M059J (cell line): ENCODE results near the gene SHC3. TPM values are rescaled to one million over a fixed set of nuclear protein-coding genes. Genes with fewer than 3 reads are reported as not detected.

Source experiments
- DNase-seq: peaks from one replicate; pipeline ENCODE4 v3.0.0-alpha.2; 2012; ENCODE audit warnings: low read depth
- total RNA-seq: library from RNA; depleted of rRNA; stranded (reverse); fragments of >200 nt; shearing (Covaris generic); gene quantifications from 2 replicates; pipeline ENCODE4 v1.2.3, GENCODE V29; 2014

SHC3 gene
- total RNA-seq, 1 experiment from 2014 or later = 3.2 TPM

GRCh38 chr9:89001917-89002540 is 176.6 kb downstream of the SHC3 start:
- no peak for DNase-seq

GRCh38 chr9:89000973-89001916 is 177.4 kb downstream of the SHC3 start:
- peak; percentile 78 for DNase-seq

DNA sequence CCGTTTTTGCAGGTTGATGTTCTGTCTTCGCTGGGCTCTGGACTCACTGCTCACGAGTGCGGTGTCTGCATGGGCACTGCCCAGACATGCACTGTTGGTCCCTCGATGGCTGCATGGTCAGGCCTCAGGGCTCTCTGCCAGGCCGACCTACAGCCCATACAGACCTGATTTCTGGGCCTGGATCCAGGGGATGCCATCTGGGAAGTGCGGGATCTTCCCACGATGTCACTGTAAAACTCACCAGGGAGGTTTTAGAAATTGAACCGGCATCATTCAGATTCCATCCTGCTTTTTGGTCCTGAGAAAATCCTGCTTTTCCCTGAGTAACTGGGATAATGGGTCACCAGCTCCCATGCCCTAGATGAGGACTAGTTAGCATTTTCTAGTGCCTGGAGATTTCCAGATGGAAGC is 178.2 kb downstream of the SHC3 start:
- no peak for DNase-seq

- peak; percentile 67 for DNase-seq
Measured at GRCh38 chr9:88998911-88999310, 179.7 kb downstream of the SHC3 start.

DNA sequence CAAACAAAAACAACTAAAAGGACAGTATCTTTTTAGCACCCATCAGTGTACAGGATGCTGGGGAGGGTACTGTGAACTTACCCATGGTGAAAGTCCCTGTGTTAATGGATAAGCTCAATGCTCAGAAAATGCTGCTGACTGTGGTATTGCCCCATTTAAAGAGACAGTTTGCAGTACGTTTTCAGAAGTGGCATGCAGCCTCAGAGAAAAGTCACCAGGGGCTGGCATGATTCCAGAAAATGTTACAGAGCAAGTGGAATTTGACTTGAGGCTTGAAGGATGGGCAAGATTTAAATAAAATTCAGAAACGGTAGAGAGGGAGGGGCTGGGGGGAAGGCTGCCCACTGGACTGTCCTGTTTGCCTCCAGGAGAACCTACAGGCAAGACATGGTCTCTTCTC is 180.1 kb downstream of the SHC3 start:
- DNase-seq = peak; percentile 59

DNA sequence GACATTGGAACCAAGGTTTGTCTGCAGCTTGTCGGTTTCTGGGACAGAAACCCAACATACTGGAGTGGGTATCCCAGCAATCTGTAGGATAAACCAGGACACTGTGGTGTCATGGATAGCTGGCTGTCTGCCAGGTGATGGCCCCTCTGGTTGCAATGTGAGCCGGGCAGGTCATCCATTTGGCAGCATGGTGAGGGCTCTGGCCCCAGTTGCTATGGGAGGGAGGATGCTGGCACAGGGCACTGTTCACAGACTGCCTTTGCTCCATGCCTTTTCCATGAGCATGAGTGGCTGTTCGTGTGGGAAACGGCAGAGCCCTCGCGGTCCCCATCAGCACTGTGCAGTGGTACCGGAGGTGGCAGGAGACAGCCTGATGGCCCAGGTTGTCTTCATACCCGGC is 181.0 kb downstream of the SHC3 start:
- no peak for DNase-seq

DNA sequence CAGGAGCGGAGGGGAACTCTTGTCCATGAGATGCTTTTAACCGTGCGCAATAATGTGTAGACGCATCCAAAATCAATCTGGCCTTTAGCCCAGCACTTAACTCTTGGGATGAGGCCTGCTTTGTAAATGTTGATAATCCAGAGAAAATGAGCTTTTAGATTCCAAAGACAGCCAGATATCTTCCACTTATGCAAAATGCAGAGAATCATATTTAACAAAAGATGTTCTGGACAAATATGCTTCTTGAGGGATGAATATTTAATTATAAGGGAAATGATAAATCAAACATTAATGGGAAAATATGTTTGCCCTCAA is 181.7 kb downstream of the SHC3 start:
- no peak for DNase-seq

- DNase-seq = no peak
Measured at GRCh38 chr9:88996046-88996920, 182.3 kb downstream of the SHC3 start.

DNA sequence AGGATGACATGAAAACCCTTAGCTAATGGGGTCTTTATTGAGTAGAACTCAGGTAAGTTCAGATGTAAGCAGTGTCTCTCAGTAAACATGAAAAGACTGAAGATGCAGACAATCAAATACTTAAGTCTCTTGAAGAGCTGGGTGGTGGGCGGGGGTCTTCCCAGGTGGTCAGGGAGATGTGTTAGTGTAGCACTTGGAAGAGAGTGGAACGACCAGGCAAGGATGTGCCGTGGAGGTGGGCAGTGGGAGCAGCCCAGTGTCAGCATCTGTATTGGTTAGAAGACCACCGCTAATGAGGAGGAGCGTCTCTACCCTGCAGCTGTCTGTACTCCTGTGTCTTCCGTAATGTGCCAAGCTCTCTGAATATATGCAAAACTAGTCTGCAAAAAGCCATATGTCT is 183.0 kb downstream of the SHC3 start:
- DNase-seq = no peak

DNA sequence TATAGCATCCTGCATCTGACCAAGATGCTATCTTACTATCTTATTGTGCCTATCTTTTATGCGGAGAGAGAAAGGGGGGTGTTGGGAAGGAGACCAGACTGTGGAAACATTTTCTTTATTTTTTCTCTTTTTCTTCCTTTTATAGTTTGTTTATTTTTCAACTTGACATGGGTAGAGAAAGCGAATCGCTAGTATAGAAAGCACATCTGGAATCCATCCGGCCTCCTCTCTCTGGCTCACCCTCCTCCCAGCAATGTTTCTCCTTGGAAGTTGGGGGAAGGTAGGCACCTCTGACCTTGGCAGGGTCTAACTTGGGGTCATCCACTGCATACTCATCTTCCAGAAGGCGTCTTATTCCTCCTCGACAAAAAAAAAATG is 183.4 kb downstream of the SHC3 start:
- no peak for DNase-seq

DNA sequence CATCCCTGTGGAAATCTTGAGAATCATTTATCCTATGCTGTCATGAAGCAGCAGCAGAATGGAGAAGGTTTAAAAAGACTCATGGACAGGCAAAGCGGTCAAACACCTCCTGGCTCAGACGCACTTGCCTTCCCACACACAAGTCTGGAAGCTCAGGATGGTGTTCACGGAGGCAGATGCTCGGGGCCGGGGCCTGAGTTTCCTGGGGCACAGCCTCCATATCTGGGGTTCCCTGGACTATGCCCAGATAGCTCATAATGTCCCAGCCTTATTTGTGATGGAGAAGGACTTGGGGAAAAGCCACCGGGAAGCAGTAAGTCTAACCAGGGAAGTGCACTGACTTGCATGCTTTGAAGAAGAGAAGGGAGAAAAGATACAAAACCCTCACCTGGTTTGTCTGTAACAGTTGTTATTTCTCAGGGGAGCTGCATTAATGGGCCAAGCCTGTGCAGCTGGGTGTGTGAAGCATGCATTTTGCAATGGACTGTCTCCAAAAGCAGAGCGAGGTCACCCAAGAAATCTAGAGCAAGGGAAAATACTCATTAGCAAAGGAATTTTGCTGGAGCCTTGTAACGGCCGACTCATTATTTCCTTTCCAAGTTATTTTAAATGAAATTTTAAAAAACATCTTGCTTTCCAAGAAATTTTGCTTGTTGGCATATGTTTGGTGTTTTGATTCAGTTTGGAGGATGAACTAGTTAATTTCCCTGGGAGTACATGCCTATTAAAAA is 184.0 kb downstream of the SHC3 start:
- no peak for DNase-seq

DNA sequence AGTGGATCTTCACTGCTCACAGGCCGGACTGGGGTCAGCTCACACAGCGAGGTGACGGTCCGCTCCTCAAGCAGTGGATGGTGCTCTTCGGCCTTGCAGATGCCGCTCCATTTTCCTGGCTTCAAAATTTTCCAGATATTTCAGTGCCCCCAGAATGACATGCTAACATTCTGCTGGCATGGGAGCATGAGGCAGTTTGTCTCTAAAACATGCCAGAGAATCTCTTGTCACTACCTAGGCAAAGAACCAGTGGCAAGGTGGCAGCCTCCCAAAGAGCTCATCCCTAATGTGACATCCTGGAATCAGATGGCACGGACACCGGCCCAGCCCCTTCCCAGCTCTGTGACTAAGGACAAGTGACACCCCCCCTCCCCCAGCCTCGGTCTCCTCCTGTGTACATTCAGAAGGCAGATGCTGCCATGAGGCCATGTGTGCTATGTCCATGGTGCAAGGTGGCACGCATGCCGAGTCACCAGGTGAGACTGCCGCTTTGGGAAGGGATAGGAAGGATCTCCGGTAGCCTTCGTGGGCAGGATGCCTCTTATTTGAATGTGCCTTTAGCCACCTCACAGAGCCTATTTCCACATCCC is 184.7 kb downstream of the SHC3 start:
- no peak for DNase-seq

DNA sequence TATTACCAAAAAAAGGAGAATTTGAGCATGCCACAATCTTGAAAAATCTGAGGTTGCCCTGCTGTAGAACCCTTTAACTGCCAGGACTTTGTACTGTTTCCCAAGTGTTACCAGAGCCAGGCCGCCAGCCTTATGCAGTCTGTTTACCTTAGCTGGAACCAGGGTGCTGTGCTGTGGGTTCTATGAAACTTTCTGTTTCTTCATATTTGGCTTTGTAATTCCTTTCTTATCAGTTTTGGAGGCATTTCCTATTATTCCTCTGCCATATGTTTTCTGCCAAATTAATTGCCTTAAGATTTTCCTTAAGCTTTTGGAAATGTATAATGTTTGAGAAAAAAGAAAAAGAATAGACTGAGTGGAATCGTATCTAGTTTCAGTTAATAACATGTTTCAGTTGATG is 185.3 kb downstream of the SHC3 start:
- no peak for DNase-seq

GRCh38 chr9:88992556-88992955 is 186.1 kb downstream of the SHC3 start:
- DNase-seq = no peak

GRCh38 chr9:88991066-88992034 is 187.3 kb downstream of the SHC3 start, which contains the start of gene S1PR3:
Gene S1PR3, plus strand, starts transcription at chr9:88991468. Its CDS starts 9,733 bp downstream, at chr9:89001201.
- peak; percentile 60 for DNase-seq

DNA sequence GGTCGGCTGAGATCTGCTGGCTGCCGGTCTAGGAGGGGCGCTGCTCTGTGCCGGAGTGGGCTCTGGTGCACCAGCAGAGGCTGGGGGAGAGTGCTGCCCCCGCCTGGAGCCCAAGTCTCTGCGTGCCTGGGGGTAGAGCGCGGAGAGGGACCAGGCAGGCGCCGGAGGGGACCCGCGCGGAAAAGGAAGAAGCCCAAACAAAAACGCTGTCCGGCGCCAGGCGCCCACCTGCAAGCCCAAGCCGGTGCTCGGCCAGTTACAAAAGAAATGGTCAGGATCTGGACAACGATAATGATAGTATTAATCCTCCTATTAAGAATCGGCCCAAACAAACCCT is 187.9 kb downstream of the SHC3 start:
- DNase-seq = no peak

GRCh38 chr9:88990041-88990728 is 188.4 kb downstream of the SHC3 start:
- no peak for DNase-seq

- DNase-seq = peak; percentile 55
Measured at GRCh38 chr9:88988796-88989641, 189.6 kb downstream of the SHC3 start.

DNA sequence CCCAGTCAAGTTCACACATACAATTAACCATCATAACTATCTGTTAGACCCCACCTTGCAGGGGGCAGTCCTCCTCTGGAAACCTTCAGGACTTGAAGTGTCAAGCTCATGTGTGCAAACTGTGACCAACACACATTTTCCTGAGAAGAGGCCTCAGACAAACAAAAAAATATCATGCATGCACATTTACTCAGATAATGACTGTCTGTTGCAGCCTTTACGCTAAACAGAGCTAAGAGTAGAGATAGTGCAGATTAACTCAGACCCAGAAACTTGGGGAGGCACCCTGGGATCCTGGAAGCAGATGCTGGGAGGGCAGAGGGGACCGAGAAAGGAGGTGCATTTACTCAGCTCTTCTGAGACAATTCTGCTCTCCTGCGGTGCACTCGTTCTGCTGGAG is 191.0 kb downstream of the SHC3 start:
- no peak for DNase-seq
